Osteoblast (primary cell): ENCODE data around the gene CEP104. TPM values are rescaled to one million over a fixed set of nuclear protein-coding genes. Genes with fewer than 3 reads are reported as not detected.
"Not testable (repeated sequence)": the region's sequence is repeated elsewhere in the genome, so short reads cannot be mapped to it uniquely, and the experiment has no call there.

ENCODE experiments used
- DNase-seq: peaks from one replicate; pipeline ENCODE4 v3.0.0; 2011; ENCODE audit warnings: low spot score, mixed read lengths; ENCODE audit not compliant: insufficient read length; ENCODE audit errors: missing footprints
- H2AFZ ChIP-seq: 2 replicates; pipeline ENCODE4 v1.6.0; 2011; ENCODE audit warnings: mild to moderate bottlenecking, low read length
- H3K27ac ChIP-seq: 2 replicates; pipeline ENCODE4 v1.5.1; 2011; ENCODE audit warnings: mild to moderate bottlenecking, low read depth, low read length, moderate library complexity
- H3K27me3 ChIP-seq: 2 replicates; pipeline ENCODE4 v1.6.0; 2012; ENCODE audit warnings: mild to moderate bottlenecking, control low read depth, inconsistent platforms, low read length, moderate library complexity; ENCODE audit not compliant: insufficient read depth
- H3K36me3 ChIP-seq: 2 replicates; pipeline ENCODE4 v1.5.1; 2011; ENCODE audit warnings: mild to moderate bottlenecking, low read length, control low read depth, moderate library complexity; ENCODE audit not compliant: insufficient read depth
- H3K4me1 ChIP-seq: 2 replicates; pipeline ENCODE4 v1.5.1; 2011; ENCODE audit warnings: mild to moderate bottlenecking, low read length, control low read depth, moderate library complexity; ENCODE audit not compliant: insufficient read depth
- H3K4me2 ChIP-seq: 2 replicates; pipeline ENCODE4 v1.6.0; 2011; ENCODE audit warnings: mild to moderate bottlenecking, low read length; ENCODE audit not compliant: insufficient read depth
- H3K4me3 ChIP-seq: fragments of 200-600 bp; sonication (generic); 3 replicates; pipeline ENCODE4 v1.5.1; 2012; ENCODE audit warnings: mild to moderate bottlenecking, low read length, inconsistent platforms; ENCODE audit not compliant: insufficient read depth
- H3K79me2 ChIP-seq: 2 replicates; pipeline ENCODE4 v1.6.0; 2012; ENCODE audit warnings: mild to moderate bottlenecking, low read length, control low read depth, inconsistent platforms; ENCODE audit not compliant: insufficient read depth
- H3K9me3 ChIP-seq: 2 replicates; pipeline ENCODE4 v1.5.1; 2011; ENCODE audit warnings: low read depth, low read length, control low read depth
- H4K20me1 ChIP-seq: 2 replicates; pipeline ENCODE4 v1.6.0; 2012; ENCODE audit warnings: mild to moderate bottlenecking, low read length, control low read depth; ENCODE audit not compliant: insufficient read depth
- CTCF ChIP-seq: IDR thresholded peaks from 2 replicates; pipeline ENCODE4 v1.5.1; 2011; ENCODE audit warnings: mild to moderate bottlenecking, low read depth, low read length, moderate library complexity; ENCODE audit errors: extremely low read depth
- total RNA-seq: library from RNA; depleted of rRNA; stranded (reverse); fragments of >200 nt; gene quantifications from 2 replicates; pipeline ENCODE4 v1.2.3, GENCODE V29; 2012

CEP104 gene
- total RNA-seq, 1 donor = 21.7 TPM

- Histone ChIP-seq H3K9me3 (no peaks in the 10 kb centered on the region), H3K79me2 (no peaks in the 10 kb centered on the region), H4K20me1 (no peaks in the 10 kb centered on the region), H3K27me3 (peaks cover 8% of the 10 kb centered on the region), H3K4me2 (peak overlapping the region; percentile 72), H3K4me3 (peak overlapping the region; percentile 45), H3K36me3 (no peaks in the 10 kb centered on the region), H2AFZ (peak overlapping the region; percentile 70), H3K27ac (no peak overlapping the region), H3K4me1 (peaks cover 9% of the 10 kb centered on the region)
- peak; percentile 73 for DNase-seq
- no peak for TF ChIP-seq CTCF
Measured at GRCh38 chr1:3803905-3804626, 52.9 kb downstream of the CEP104 start.

GRCh38 chr1:3800795-3801194 is 56.2 kb downstream of the CEP104 start:
- H3K36me3 ChIP-seq, H3K4me3 ChIP-seq, H3K4me2 ChIP-seq, H3K79me2 ChIP-seq, H2AFZ ChIP-seq, H3K9me3 ChIP-seq, H3K27me3 ChIP-seq, DNase-seq, H3K27ac ChIP-seq, H4K20me1 ChIP-seq: not testable (repeated sequence)
- H3K4me1 ChIP-seq = peaks cover 15% of the 10 kb centered on the region

GRCh38 chr1:3799976-3800685 is 56.9 kb downstream of the CEP104 start:
- Histone ChIP-seq H2AFZ (no peak overlapping the region), H3K27ac (no peak overlapping the region), H3K27me3 (peaks cover 8% of the 10 kb centered on the region), H3K4me1 (peaks cover 20% of the 10 kb centered on the region), H3K79me2 (peaks cover 15% of the 10 kb centered on the region), H3K9me3 (no peaks in the 10 kb centered on the region), H3K4me3 (no peak overlapping the region), H3K36me3 (no peaks in the 10 kb centered on the region), H4K20me1 (peaks cover 4% of the 10 kb centered on the region), H3K4me2 (no peak overlapping the region)
- TF ChIP-seq CTCF = no peak
- DNase-seq = peak; percentile 66

GRCh38 chr1:3796215-3797061 is 60.6 kb downstream of the CEP104 start, which contains the start of gene LRRC47:
TSS of gene LRRC47 (minus strand) at chr1:3796498. CDS start at chr1:3796476, 22 bp downstream.
- Histone ChIP-seq H3K4me3 (peak within 1 kb of the TSS; percentile 88), H3K79me2 (peaks cover 51% of the 10 kb centered on the region), H2AFZ (peak within 1 kb of the TSS; percentile 100), H3K4me1 (peaks cover 22% of the 10 kb centered on the region), H3K36me3 (peaks cover 4% of the 10 kb centered on the region), H3K9me3 (no peaks in the 10 kb centered on the region), H3K27me3 (peaks cover 2% of the 10 kb centered on the region), H3K27ac (peak within 1 kb of the TSS; percentile 79), H4K20me1 (peaks cover 30% of the 10 kb centered on the region), H3K4me2 (peak within 1 kb of the TSS; percentile 98)
- peak; percentile 100 for DNase-seq
- no peak for TF ChIP-seq CTCF
